ENCODE results near the gene FOSL2.

- TF ChIP-seq, protein P1, sequence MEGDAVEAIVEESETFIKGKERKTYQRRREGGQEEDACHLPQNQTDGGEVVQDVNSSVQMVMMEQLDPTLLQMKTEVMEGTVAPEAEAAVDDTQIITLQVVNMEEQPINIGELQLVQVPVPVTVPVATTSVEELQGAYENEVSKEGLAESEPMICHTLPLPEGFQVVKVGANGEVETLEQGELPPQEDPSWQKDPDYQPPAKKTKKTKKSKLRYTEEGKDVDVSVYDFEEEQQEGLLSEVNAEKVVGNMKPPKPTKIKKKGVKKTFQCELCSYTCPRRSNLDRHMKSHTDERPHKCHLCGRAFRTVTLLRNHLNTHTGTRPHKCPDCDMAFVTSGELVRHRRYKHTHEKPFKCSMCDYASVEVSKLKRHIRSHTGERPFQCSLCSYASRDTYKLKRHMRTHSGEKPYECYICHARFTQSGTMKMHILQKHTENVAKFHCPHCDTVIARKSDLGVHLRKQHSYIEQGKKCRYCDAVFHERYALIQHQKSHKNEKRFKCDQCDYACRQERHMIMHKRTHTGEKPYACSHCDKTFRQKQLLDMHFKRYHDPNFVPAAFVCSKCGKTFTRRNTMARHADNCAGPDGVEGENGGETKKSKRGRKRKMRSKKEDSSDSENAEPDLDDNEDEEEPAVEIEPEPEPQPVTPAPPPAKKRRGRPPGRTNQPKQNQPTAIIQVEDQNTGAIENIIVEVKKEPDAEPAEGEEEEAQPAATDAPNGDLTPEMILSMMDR (IDR thresholded peaks at IDR 0.05; ENCODE audit: low read length) = no peak
- TF ChIP-seq EZH2 (optimal IDR thresholded peaks at IDR 0.05; ENCODE audit: low read depth, low read length) = no peak
Observed at GRCh38 chr2:28412625-28413151, 20.0 kb downstream of the FOSL2 start.
